Common myeloid progenitor, CD34-positive (primary cell): ENCODE data around the gene PFKFB1.
A peak's percentile ranks its signal among the peaks of the same experiment; 100 is the strongest.

ENCODE experiments used
- CTCF ChIA-PET: fragments of 350-600 bp; sonication (Branson Sonifier 250); formaldehyde crosslinking; loops from one replicate; lab custom pipeline; 2021; ENCODE audit warnings: antibody characterized with exemption; lab: Charles Lee
- POLR2A ChIA-PET: fragments of 350-600 bp; sonication (Branson Sonifier 250); formaldehyde crosslinking; loops from one replicate; lab custom pipeline; 2021; ENCODE audit warnings: antibody characterized with exemption; lab: Charles Lee
- DNase-seq, 3 donors: peaks; one replicate each; pipeline versions ENCODE4 v3.0.0 to v3.0.0-alpha.2; 2013
- H3K27ac ChIP-seq, 2 experiments: 1 replicate in 1 of 2; 2 replicates in 1 of 2; pipeline ENCODE4 v1.7.0; 2013; ENCODE audit warnings: inconsistent platforms in 2 of 2, low read length in 2 of 2, mild to moderate bottlenecking in 2 of 2, low read depth in 1 of 2, moderate library complexity in 1 of 2; ENCODE audit not compliant: severe bottlenecking in 2 of 2, insufficient read depth in 1 of 2, poor library complexity in 1 of 2
- H3K27me3 ChIP-seq, 5 experiments: replicated peaks in 2 of 5; 1 replicate in 3 of 5; 2 replicates in 2 of 5; pipeline versions ENCODE4 v1.6.1 to v1.7.0; 2013; ENCODE audit warnings: low read length in 4 of 5, mild to moderate bottlenecking in 2 of 5, moderate library complexity in 2 of 5, inconsistent platforms in 1 of 5; ENCODE audit not compliant: insufficient read depth in 5 of 5, control insufficient read depth in 4 of 5
- H3K36me3 ChIP-seq, 4 experiments: 1 replicate in 2 of 4; 2 replicates in 2 of 4; pipeline versions ENCODE4 v1.6.1 to v1.7.0; 2013; ENCODE audit warnings: low read length in 3 of 4, control low read depth in 1 of 4, mild to moderate bottlenecking in 1 of 4; ENCODE audit not compliant: control insufficient read depth in 4 of 4, insufficient read depth in 4 of 4
- H3K4me1 ChIP-seq, 4 experiments: 1 replicate in 3 of 4; 2 replicates in 1 of 4; pipeline versions ENCODE4 v1.6.1 to v1.7.1; 2013; ENCODE audit warnings: low read length in 3 of 4, mild to moderate bottlenecking in 3 of 4, control low read depth in 1 of 4, inconsistent platforms in 1 of 4, moderate library complexity in 1 of 4; ENCODE audit not compliant: control insufficient read depth in 4 of 4, insufficient read depth in 4 of 4; ENCODE audit errors: control extremely low read depth in 1 of 4
- H3K4me3 ChIP-seq, 7 experiments: 1 replicate in 4 of 7; 2 replicates in 3 of 7; pipeline versions ENCODE4 v1.5.1 to v1.7.0; 2013; ENCODE audit warnings: mild to moderate bottlenecking in 7 of 7, low read length in 6 of 7, moderate library complexity in 6 of 7, inconsistent platforms in 2 of 7, low read depth in 2 of 7, control low read depth in 1 of 7; ENCODE audit not compliant: insufficient read depth in 4 of 7, control insufficient read depth in 1 of 7; ENCODE audit errors: extremely low read depth in 1 of 7
- H3K9me3 ChIP-seq, 5 experiments: 1 replicate in 4 of 5; 2 replicates in 1 of 5; pipeline versions ENCODE4 v1.6.1 to v1.7.1; 2013; ENCODE audit warnings: low read length in 4 of 5, mild to moderate bottlenecking in 2 of 5, inconsistent platforms in 1 of 5, low read depth in 1 of 5, moderate library complexity in 1 of 5; ENCODE audit not compliant: control insufficient read depth in 4 of 5, insufficient read depth in 2 of 5; ENCODE audit errors: control extremely low read depth in 1 of 5
- WGBS: methylation state at CpG from one replicate; pipeline ENCODE4 v1.1.5; 2013; ENCODE audit not compliant: insufficient coverage; 5-methylcytosine and 5-hydroxymethylcytosine counted together

The PFKFB1 gene

DNA sequence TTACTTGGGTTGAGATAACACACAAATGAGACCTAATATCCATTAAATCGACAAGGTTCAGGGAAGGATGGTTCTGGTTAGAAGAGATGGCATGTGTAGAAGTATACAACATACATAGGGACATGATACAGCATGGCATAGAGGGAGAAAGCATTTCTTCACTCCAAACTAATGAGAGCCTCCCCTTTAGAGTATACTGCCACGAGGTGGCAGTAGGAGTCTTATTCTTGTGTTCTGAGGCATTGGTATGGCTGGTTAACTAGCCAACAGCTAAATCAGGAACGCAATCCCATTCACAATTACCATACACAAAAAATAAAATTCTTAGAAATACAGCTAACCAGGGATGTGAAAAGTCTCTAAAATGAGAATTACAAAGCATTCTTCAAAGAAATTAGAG lies 102.4 kb downstream of the PFKFB1 start:
- no CpG with 5 or more reads among the region's 3 CpGs for WGBS
- Histone ChIP-seq H3K27ac (no peak overlapping the region), H3K9me3 (no peaks in the 10 kb centered on the region), H3K27me3 (no peaks in the 10 kb centered on the region), H3K36me3 (no peaks in the 10 kb centered on the region), H3K4me3 (no peak overlapping the region), H3K4me1 (no peaks in the 10 kb centered on the region)
- DNase-seq, result peak; percentile 29 to 58 (median 55)
- CTCF ChIA-PET, result interaction anchor here (0.8 to 1.9 kb wide), 7 partner anchors 11 to 1357 kb away, joined by 3 to 7 read pairs (median 4); partner anchors contain the start of gene APEX2
- POLR2A ChIA-PET, result interaction anchor here (0.6 kb wide), 1 partner anchor 534 kb away, joined by 3 read pairs; no protein-coding TSS in a partner anchor

DNA sequence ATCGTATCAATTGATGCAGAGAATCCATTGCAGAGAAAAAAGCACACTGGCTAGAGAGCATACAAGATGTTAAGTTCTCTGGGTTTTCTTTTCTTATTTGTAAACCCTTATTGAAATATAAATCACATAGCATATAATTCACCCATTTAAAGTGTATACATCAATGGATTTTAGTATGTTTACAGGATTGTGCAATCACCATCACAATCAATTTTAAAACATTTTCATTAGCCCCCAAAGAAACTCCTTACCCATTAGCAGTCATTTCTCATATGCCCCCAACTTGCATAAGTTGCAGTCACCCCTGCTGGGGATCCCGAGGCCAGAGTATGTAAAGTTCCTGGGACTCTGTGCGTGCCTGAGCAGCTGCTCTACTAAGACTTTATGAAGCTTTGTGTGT lies 108.2 kb downstream of the PFKFB1 start:
- no peaks in the 10 kb centered on the region for H3K36me3 ChIP-seq
- H3K9me3 ChIP-seq, result no peaks in the 10 kb centered on the region
- H3K27me3 ChIP-seq, result no peaks in the 10 kb centered on the region
- no peak overlapping the region for H3K4me3 ChIP-seq
- WGBS, result 90% methylated on average over 2 of the region's 3 CpGs
- H3K4me1 ChIP-seq, result no peaks in the 10 kb centered on the region
- no peak for DNase-seq
- CTCF ChIA-PET, result no interaction called here
- POLR2A ChIA-PET, result no interaction called here
- no peak overlapping the region for H3K27ac ChIP-seq
